ENCODE results near the gene CLEC2L. TPM values are rescaled to one million over a fixed set of nuclear protein-coding genes. Genes with fewer than 3 reads are reported as not detected.
"Not testable (repeated sequence)": the region's sequence is repeated elsewhere in the genome, so short reads cannot be mapped to it uniquely, and the experiment has no call there.

Gene CLEC2L
- total RNA-seq, 3 donors from 2014 or later, result not detected

DNA sequence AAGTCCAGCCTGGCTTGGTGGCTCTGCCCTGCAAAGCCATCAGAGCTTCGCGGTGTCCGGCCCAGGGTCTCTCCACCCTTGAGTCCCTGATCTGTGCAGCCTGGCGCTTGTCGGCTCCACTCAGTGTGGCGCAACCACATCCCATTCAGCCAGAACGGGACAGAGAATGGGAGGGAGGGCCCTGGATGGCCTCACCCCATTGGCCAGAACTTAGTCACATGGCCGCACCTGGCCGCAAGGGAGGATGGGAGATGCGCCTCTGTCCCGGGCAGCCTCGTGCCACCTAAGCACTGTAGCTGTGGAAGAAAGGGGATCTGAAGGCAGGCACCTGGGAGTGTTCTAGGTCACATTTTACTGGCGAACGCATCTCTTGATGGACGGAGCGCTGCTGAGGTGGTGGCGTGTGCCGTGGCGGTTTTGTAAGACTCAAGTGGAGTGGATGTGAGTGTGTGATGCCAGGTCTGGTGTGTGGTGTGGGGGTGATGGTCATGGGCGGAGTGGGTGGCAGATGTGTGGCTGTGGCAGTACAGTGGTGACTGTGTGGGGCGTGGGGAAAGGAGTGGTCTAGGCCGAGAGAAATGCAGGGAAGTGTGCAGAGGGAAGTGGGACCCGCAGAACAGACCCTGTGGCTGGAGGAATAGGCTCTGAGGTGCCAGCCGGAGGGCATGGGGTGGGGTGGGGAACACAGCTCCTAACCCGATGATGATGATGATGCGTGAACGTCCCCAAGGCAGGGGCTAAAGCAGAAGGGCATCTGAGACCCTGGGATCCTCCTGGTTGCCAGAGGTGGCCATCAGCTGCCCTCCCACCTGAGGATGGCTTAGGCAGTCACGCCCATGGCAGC is 19.0 kb downstream of the CLEC2L start:
- intact Hi-C loops (cut with DNase I; ENCODE audit: low total_unique reads), result no loop called here
- Histone ChIP-seq H3K27ac (no peak overlapping the region), H3K4me1 (no peaks in the 10 kb centered on the region), H3K36me3 (no peaks in the 10 kb centered on the region), H3K4me3 (no peak overlapping the region), H3K27me3 (no peaks in the 10 kb centered on the region), H3K9me3 (no peaks in the 10 kb centered on the region)
- DNase-seq (ENCODE audit: low spot score in 2 of 2), result no peak
- TF ChIP-seq, protein P1, sequence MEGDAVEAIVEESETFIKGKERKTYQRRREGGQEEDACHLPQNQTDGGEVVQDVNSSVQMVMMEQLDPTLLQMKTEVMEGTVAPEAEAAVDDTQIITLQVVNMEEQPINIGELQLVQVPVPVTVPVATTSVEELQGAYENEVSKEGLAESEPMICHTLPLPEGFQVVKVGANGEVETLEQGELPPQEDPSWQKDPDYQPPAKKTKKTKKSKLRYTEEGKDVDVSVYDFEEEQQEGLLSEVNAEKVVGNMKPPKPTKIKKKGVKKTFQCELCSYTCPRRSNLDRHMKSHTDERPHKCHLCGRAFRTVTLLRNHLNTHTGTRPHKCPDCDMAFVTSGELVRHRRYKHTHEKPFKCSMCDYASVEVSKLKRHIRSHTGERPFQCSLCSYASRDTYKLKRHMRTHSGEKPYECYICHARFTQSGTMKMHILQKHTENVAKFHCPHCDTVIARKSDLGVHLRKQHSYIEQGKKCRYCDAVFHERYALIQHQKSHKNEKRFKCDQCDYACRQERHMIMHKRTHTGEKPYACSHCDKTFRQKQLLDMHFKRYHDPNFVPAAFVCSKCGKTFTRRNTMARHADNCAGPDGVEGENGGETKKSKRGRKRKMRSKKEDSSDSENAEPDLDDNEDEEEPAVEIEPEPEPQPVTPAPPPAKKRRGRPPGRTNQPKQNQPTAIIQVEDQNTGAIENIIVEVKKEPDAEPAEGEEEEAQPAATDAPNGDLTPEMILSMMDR (IDR thresholded peaks at IDR 0.05), result no peak
- TF ChIP-seq POLR2AphosphoS5 (IDR thresholded peaks at IDR 0.05), result no peak
- TF ChIP-seq POLR2A (IDR thresholded peaks at IDR 0.05), result no peak

DNA sequence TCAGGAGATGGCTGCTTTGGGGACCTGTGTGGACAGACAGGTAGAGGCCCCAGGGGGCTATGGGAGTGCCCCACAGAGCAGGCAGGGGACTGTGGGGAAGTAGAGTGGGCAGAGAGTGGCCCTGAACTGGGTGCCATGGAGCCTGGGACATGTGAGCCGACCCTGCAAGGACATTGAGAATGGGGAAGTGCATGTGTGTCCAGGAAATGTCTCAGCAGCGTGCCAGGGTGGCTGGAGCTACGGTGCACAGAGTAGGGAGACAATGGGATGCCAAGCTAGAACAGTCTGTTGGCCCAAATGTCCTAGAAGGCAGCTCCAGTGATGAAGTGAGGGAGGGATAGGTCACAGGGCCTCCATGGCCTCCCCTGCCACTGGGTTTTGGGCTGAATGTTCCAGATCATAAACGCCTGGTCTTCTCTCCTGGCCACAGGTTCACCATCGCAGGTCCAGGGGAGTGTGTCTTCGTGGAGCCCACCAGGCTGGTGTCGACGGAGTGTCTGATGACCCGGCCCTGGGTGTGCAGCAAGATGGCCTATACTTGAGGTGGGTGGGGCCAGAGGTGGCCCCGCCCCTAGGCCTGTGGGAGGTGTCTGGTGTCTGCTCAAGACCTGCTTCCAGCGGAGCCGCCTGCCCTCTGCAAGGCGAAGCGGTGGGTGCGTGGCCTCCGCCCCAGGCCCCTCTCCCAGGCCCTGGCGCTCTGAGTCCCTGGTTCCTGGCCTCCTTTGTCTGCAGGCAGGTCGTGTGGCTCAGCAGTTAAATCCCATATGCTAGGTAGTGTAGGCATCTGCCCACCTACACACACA is 20.5 kb downstream of the CLEC2L start:
- no peak overlapping the region for H3K4me3 ChIP-seq
- no peak for DNase-seq (ENCODE audit: low spot score in 2 of 2)
- H3K27me3 ChIP-seq, result no peaks in the 10 kb centered on the region
- no peak overlapping the region for H3K27ac ChIP-seq
- TF ChIP-seq, protein P1 (IDR thresholded peaks at IDR 0.05), result no peak
- no peak for TF ChIP-seq POLR2A (IDR thresholded peaks at IDR 0.05)
- no peak for TF ChIP-seq POLR2AphosphoS5 (IDR thresholded peaks at IDR 0.05)
- intact Hi-C loops (cut with DNase I; ENCODE audit: low total_unique reads), result no loop called here
- H3K4me1 ChIP-seq, result no peaks in the 10 kb centered on the region
- H3K9me3 ChIP-seq, result no peaks in the 10 kb centered on the region
- no peaks in the 10 kb centered on the region for H3K36me3 ChIP-seq

DNA sequence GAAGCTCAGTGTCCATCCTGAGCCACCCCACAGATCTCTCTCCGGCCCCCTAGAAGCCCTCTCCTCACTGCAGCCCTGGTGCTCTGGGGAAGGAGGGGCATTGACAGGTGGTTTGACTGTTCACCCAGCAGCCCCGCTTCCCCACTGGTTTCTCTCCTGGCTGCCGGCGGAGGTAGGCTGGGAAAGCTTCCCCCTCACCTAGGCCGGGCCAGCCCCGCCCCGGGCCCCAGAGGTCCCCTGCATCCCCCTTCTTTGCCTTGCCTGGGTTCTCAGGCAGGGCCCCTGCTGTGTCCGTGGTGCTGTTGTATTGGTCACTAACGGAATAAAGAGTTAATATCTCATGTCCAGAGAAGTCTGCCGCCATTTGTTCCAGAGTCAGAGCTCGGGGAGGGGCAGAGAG is 21.2 kb downstream of the CLEC2L start:
- no peak overlapping the region for H3K27ac ChIP-seq
- intact Hi-C loops (cut with DNase I; ENCODE audit: low total_unique reads), result no loop called here
- H3K4me3 ChIP-seq, result no peak overlapping the region
- no peaks in the 10 kb centered on the region for H3K36me3 ChIP-seq
- H3K27me3 ChIP-seq, result no peaks in the 10 kb centered on the region
- H3K4me1 ChIP-seq, result no peaks in the 10 kb centered on the region
- DNase-seq (ENCODE audit: low spot score in 2 of 2), result no peak
- no peak for TF ChIP-seq POLR2A (IDR thresholded peaks at IDR 0.05)
- TF ChIP-seq POLR2AphosphoS5 (IDR thresholded peaks at IDR 0.05), result no peak
- TF ChIP-seq, protein P1 (IDR thresholded peaks at IDR 0.05), result no peak
- H3K9me3 ChIP-seq, result no peaks in the 10 kb centered on the region

DNA sequence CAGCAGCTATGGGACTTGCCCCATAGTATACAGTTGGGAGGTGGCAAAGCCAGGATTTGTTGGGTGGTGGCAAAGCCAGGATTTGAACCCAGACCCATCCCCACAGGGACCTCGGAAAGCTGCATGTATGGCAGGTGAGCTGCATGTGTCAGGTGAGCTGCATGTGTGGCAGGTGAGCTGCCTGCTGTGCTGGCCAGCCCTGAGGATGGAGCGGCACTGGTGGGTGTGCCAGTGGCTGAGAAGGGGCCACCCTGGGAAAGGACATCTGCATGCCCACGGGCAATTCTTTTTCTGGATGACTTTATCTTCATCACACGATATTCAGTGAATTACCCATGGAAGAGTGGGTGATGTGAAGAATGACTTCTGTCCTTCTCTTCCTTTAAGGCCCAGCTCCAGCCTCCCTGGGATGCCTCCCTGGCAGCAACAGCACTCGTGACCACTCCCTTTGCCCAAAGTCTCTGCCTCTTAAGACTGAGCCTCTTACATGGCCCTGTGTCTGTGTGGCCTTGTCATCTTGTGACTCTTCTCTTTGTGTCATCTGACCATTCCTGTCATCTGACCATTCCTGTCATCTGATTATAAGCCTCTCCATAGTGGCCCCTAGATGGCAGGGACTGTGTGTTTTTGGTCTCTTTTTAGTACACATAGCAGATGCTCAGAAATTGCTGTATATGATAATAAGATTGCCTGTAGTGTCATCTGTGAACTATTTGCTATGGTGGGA is 25.0 kb downstream of the CLEC2L start:
- H3K36me3 ChIP-seq, result no peaks in the 10 kb centered on the region
- TF ChIP-seq POLR2AphosphoS5 (IDR thresholded peaks at IDR 0.05) (no peak), POLR2A (IDR thresholded peaks at IDR 0.05) (no peak)
- TF ChIP-seq, protein P1 (IDR thresholded peaks at IDR 0.05), result no peak
- no peaks in the 10 kb centered on the region for H3K9me3 ChIP-seq
- no peak overlapping the region for H3K27ac ChIP-seq
- H3K4me1 ChIP-seq, result no peaks in the 10 kb centered on the region
- DNase-seq (ENCODE audit: low spot score in 2 of 2), result no peak
- no peak overlapping the region for H3K4me3 ChIP-seq
- no peaks in the 10 kb centered on the region for H3K27me3 ChIP-seq
- intact Hi-C loops (cut with DNase I; ENCODE audit: low total_unique reads), result no loop called here

DNA sequence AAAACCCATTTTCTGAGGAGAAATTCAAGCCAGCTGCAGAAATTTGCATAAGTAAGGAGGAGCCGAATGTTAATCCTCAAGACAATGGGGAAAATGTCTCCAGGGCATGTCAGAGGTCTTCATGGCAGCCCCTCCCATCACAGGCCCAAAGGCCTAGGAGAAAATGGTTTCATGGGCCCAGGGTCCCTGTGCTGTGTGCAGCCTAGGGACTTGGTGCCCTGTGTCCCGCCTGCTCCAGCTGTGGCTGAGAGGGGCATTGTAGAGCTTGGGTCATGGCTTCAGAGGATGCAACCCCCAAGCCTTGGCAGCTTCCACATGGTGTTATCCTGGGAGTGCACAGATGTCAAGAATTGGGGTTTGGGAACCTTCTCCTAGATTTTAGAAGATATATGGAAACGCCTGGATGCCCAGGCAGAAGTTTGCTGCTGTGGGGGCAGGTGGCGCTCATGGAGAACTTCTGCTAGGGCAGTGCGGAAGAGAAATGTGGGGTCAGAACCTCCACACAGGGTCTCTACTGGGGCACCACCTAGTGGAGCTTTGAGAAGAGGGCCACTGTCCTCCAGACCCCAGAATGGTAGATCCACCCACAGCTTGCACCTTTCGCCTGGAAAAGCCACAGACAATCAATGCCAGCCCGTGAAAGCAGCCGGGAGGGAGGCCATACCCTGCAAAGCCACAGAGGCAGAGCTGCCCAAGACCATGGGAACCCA is 30.7 kb downstream of the CLEC2L start:
- H3K36me3 ChIP-seq; H3K4me1 ChIP-seq; H3K4me3 ChIP-seq; DNase-seq (ENCODE audit: low spot score in 2 of 2); H3K9me3 ChIP-seq; H3K27me3 ChIP-seq; intact Hi-C loops (cut with DNase I; ENCODE audit: low total_unique reads); H3K27ac ChIP-seq: not testable (repeated sequence)

Measured in breast epithelium (tissue), 4 donors.